Measurements from ENCODE around the gene FXYD4. TPM values are rescaled to one million over a fixed set of nuclear protein-coding genes. Genes with fewer than 3 reads are reported as not detected.
"Not testable (repeated sequence)": the region's sequence is repeated elsewhere in the genome, so short reads cannot be mapped to it uniquely, and the experiment has no call there.

FXYD4 gene, protein sequence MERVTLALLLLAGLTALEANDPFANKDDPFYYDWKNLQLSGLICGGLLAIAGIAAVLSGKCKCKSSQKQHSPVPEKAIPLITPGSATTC
- total RNA-seq = not detected in 2 replicates

DNA sequence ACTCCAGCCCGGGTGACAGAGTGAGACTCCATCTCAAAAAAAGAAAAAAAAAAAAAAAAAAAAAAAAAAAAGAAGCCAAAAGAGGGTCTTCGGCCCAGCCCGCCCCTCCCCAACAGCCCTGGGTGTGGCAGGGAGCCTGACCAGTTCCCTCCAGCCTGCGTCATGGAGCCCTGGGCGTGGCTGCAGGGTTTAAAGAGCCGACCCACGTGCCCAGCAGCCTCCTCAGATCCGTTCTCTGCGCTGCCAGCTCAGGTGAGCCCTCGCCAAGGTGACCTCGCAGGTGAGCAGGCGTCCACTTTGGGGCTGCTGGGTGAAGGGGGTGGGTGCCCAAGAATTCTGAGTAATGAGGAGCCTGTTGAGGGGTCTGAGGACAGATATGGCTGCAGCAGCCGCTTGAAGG lies at the start of gene FXYD4:
Gene FXYD4, plus strand, starts transcription at position 219 of the 400 bp plus-strand sequence. CDS start 2,111 bp downstream, outside the sequence.
- H3K9me3 Mint-ChIP-seq = no peaks in the 10 kb centered on the region
- intact Hi-C loops (cut with micrococcal nuclease) = no loop called here
- no peaks in the 10 kb centered on the region for H3K36me3 Mint-ChIP-seq (ENCODE audit: low read depth)
- no peak within 1 kb of the TSS for H3K27ac Mint-ChIP-seq
- H3K4me3 Mint-ChIP-seq = no peak within 1 kb of the TSS
- DNase-seq = no peak
- no peaks in the 10 kb centered on the region for H3K27me3 Mint-ChIP-seq
- no peaks in the 10 kb centered on the region for H3K4me1 Mint-ChIP-seq

DNA sequence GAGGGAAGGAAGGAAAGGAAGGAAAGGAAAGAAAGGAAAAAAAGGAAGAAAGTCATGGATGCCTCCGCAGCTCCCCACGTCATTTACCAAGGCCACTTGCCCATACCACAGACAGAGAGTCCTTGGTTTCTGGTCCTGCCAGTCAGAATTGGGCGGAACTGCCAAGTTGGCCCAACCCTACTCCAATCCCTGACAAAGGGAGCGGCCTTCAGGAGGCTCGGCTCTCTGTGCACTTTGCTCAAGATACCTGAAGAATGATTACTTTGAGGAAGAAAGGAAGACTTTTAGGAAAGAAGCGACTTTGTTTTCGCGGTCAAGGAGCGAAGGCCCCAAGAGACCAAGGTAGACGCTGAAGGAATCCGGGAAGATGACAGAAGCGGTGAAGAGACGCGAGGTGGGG lies 49.1 kb upstream of the FXYD4 start:
- no peak for DNase-seq
- Mint-ChIP-seq H3K27me3 (peaks cover 8% of the 10 kb centered on the region), H3K4me3 (peak overlapping the region; percentile 72), H3K27ac (peak overlapping the region; percentile 54), H3K4me1 (peaks cover 18% of the 10 kb centered on the region), H3K9me3 (no peaks in the 10 kb centered on the region), H3K36me3 (ENCODE audit: low read depth) (no peaks in the 10 kb centered on the region)
- intact Hi-C loops (cut with micrococcal nuclease) = no loop called here

DNA sequence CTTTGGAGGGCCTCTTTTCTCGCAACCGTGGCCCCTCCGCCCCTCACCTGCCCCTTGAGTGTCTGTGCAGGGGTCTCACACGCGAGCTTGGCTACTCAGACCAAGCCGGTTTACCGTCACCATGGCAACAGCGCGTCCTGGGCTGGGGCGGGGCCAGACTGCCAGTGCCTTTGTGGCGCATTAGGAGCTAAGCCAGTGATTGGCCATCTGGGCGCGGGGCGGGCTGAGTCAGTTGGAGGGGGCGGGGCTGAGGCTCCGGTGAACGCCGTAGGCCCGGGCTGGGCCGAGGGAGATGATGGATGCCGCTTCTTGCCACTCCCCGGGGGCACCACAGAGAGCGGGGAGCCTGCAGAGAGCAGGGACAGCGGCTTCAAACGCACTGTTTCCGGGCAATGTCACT lies 48.7 kb upstream of the FXYD4 start:
- peak overlapping the region; percentile 72 for H3K4me3 Mint-ChIP-seq
- H3K36me3 Mint-ChIP-seq (ENCODE audit: low read depth) = no peaks in the 10 kb centered on the region
- peaks cover 20% of the 10 kb centered on the region for H3K4me1 Mint-ChIP-seq
- no peaks in the 10 kb centered on the region for H3K9me3 Mint-ChIP-seq
- DNase-seq = peak; percentile 96
- H3K27ac Mint-ChIP-seq = no peak overlapping the region
- intact Hi-C loops (cut with micrococcal nuclease) = no loop called here
- H3K27me3 Mint-ChIP-seq = peaks cover 8% of the 10 kb centered on the region

DNA sequence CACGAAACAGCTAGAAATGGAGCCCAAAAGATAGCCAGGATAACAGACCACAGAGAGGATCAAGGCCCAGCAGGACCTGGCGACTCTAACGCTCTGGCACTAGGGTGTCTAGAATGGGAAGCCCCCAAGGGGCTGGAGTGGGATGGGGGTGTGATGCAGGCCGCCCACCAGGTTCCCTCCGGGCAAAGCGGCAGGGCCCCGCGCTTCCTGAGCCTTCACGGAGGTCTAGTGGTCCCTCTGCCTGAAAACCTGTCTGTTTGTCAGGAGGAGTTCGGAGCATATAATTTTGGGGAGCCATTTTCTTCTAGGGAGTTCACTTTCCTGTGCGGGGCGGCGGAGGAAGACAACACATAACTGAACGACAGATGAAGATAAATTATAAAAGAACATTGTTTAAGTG lies 48.2 kb upstream of the FXYD4 start:
- Mint-ChIP-seq H3K36me3 (ENCODE audit: low read depth) (no peaks in the 10 kb centered on the region), H3K4me1 (peaks cover 20% of the 10 kb centered on the region), H3K27ac (no peak overlapping the region), H3K4me3 (peak overlapping the region; percentile 72), H3K9me3 (no peaks in the 10 kb centered on the region), H3K27me3 (peaks cover 10% of the 10 kb centered on the region)
- no peak for DNase-seq
- intact Hi-C loops (cut with micrococcal nuclease) = no loop called here

DNA sequence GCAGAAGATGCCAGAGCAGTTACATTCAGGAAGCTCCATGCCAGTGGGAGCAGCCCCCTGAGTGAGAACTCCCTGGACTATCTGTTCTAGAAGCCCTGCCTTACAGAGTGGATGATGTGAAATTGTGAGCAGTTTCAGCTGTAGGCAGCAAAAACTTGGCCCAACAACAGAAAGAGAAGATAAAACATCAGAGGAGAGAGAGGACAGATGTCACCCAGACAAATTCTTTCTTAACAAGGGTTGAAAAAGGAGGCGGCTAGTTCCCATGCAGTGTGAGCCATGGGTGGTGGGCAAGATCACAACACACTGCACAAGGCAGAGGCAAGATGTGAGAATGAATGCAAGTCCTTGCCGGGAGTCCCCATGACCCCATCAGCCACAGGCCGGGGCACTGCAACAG lies 46.6 kb upstream of the FXYD4 start:
- Mint-ChIP-seq H3K9me3 (no peaks in the 10 kb centered on the region), H3K4me3 (no peak overlapping the region), H3K27me3 (peaks cover 9% of the 10 kb centered on the region), H3K4me1 (peaks cover 17% of the 10 kb centered on the region), H3K36me3 (ENCODE audit: low read depth) (no peaks in the 10 kb centered on the region), H3K27ac (no peak overlapping the region)
- DNase-seq = no peak
- intact Hi-C loops (cut with micrococcal nuclease) = no loop called here

DNA sequence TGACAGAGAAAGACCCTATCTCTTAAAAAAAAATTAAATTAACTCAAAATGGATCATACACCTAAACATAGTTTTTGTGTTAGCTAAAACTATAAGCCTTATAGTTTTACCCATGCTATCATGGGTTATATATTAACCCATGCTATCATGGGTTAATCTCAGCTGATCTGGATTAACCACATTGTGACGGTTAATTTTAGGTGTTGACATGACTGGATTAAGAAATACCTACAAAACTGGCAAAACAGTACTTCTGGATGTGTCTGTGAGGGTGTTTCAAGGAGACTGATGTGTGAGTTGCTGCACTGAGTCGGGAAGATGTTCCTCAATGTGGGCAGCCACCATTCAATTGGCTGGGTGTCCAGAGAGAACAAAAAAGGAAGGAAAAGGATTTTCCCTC lies 44.3 kb upstream of the FXYD4 start:
- Mint-ChIP-seq H3K27ac (no peak overlapping the region), H3K9me3 (no peaks in the 10 kb centered on the region), H3K4me3 (no peak overlapping the region), H3K27me3 (peaks cover 7% of the 10 kb centered on the region), H3K36me3 (ENCODE audit: low read depth) (no peaks in the 10 kb centered on the region), H3K4me1 (peaks cover 25% of the 10 kb centered on the region)
- DNase-seq = no peak
- intact Hi-C loops (cut with micrococcal nuclease) = no loop called here

DNA sequence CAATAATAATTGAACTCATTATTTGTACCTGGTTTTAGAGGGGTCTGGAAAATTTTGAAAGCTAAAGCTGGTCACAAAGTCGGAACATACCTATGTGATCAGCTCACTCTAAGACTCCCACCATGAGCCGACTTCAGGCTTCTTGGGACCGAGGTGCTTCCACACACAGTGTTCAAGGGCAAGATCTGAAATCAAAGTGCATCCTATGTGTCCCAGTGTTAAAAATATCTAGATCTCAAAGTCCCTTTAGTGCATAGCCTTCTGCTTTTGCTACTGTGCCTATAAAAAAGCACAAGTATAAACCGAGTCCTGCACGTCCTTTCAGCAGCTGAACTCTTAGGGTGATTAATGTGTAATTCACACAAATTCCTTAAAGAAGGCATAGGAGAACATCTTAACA lies 43.5 kb upstream of the FXYD4 start:
- Mint-ChIP-seq H3K27ac (no peak overlapping the region), H3K27me3 (peaks cover 4% of the 10 kb centered on the region), H3K4me3 (no peak overlapping the region)

DNA sequence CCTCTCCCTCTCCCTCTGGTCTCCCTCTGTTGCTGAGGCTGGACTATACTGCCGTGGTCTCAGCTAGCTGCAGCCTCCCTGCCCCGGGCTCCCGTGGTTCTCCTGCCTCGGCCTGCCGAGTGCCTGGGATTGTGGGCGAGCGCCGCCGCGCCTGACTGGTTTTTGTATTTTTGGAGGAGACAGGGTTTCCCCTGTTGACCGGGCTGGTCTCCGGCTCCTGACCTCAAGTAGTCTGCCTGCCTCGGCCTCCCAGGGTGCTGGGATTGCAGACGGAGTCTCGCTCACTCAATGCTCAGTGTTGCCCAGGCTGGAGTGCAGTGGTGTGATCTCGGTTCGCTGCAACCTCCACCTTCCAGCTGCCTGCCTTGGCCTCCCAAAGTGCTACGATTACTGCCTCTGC lies 42.6 kb upstream of the FXYD4 start:
- intact Hi-C loops (cut with micrococcal nuclease); DNase-seq; H3K9me3 Mint-ChIP-seq; H3K27ac Mint-ChIP-seq; H3K27me3 Mint-ChIP-seq; H3K36me3 Mint-ChIP-seq (ENCODE audit: low read depth); H3K4me3 Mint-ChIP-seq: not testable (repeated sequence)
- H3K4me1 Mint-ChIP-seq = peaks cover 24% of the 10 kb centered on the region

More for the DNA sequence above, 43.5 kb upstream of the FXYD4 start:
- no peak for DNase-seq
- no peaks in the 10 kb centered on the region for H3K36me3 Mint-ChIP-seq (ENCODE audit: low read depth)
- H3K9me3 Mint-ChIP-seq = no peaks in the 10 kb centered on the region
- intact Hi-C loops (cut with micrococcal nuclease) = no loop called here
- H3K4me1 Mint-ChIP-seq = peaks cover 24% of the 10 kb centered on the region

DNA sequence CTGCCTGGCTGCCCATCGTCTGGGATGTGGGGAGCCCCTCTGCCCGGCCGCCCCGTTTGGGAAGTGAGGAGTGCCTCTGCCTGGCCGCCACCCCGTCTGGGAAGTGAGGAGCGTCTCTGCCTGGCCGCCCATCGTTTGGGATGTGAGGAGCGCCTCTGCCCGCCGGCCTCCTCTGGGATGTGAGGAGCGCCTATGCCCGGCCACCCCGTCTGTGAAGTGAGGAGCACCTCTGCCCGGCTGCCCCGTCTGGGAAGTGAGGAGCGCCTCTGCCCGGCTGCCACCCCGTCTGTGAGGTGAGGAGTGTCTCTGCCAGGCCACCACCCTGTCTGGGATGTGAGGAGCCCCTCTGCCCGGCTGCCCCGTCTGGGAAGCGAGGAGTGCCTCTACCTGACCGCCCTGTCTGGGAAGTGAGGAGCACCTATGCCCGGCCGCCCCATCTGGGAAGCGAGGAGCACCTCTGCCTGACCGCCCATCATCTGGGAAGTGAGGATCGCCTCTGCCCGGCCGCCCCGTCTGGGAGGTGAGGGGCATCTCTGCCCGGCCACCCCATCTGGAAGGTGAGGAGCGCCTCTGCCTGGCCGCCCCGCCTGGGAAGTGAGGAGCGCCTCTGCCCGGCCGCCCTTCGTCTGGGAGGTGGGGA lies 42.1 kb upstream of the FXYD4 start:
- H3K9me3 Mint-ChIP-seq; H3K4me3 Mint-ChIP-seq; intact Hi-C loops (cut with micrococcal nuclease); H3K27me3 Mint-ChIP-seq; H3K27ac Mint-ChIP-seq; H3K36me3 Mint-ChIP-seq (ENCODE audit: low read depth); DNase-seq: not testable (repeated sequence)
- peaks cover 25% of the 10 kb centered on the region for H3K4me1 Mint-ChIP-seq

DNA sequence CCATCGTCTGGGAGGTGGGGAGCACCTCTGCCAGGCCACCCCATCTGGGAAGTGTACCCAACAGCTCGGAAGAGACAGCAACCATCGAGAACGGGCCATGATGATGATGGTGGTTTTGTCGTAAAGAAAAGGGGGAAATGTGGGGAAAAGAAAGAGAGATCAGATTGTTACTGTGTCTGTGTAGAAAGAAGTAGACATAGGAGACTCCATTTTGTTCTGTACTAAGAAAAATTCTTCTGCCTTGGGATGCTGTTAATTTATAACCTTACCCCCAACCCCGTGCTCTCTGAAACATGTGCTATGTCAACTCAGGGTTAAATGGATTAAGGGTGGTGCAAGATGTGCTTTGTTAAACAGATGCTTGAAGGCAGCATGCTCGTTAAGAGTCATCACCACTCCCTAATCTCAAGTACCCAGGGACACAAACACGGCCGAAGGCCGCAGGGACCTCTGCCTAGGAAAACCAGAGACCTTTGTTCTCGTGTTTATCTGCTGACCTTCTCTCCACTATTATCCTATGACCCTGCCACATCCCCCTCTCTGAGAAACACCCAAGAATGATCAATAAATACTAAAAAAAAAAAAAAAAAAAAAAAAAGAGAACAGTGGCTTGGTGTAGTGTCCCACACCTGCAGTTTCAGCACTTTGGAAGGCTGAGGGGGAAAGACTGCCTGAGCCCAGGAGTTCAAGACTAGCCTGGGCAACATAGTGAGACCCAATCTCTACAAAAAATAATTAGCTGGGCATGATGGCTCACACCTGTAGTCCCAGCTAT lies 41.2 kb upstream of the FXYD4 start:
- H3K9me3 Mint-ChIP-seq; intact Hi-C loops (cut with micrococcal nuclease); H3K27ac Mint-ChIP-seq; H3K4me3 Mint-ChIP-seq; H3K36me3 Mint-ChIP-seq (ENCODE audit: low read depth); DNase-seq; H3K27me3 Mint-ChIP-seq: not testable (repeated sequence)
- peaks cover 24% of the 10 kb centered on the region for H3K4me1 Mint-ChIP-seq

DNA sequence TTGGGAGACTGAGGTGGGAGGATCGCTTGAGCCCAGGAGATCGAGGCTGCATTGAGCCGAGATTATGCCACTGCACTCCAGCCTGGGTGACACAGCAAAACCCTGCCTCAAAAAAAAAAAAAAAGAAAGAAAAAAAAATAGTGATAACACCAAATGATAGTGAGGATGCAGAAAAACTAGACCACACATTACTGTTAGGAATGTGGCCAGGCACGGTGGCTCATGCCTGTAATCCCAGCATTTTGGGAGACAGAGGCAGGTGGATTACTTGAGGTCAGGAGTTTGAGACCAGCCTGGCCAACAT lies 40.7 kb upstream of the FXYD4 start:
- H3K4me3 Mint-ChIP-seq; H3K27ac Mint-ChIP-seq; H3K9me3 Mint-ChIP-seq; H3K36me3 Mint-ChIP-seq (ENCODE audit: low read depth); intact Hi-C loops (cut with micrococcal nuclease); DNase-seq; H3K27me3 Mint-ChIP-seq: not testable (repeated sequence)
- peaks cover 22% of the 10 kb centered on the region for H3K4me1 Mint-ChIP-seq

DNA sequence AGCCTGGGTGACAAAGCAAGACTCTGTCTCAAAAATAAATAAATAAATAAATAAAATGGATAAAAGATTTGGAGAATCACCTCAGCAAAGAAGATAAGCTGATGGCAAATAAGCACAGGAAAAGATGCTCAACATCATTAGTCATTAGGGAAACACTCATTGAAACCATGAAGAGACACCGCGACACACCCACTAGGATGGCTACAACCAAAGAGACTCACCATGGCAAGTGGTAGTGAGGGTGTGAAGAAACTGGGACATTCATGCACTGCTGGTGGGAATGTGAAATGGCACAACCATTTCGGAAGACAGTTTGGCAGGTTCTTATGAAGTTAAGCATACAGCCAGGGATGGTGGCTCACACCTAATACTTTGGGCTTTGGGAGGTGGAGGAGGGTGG lies 37.8 kb upstream of the FXYD4 start:
- Mint-ChIP-seq H3K4me1 (peaks cover 28% of the 10 kb centered on the region), H3K4me3 (no peak overlapping the region), H3K9me3 (no peaks in the 10 kb centered on the region), H3K27ac (no peak overlapping the region), H3K27me3 (peaks cover 4% of the 10 kb centered on the region), H3K36me3 (ENCODE audit: low read depth) (no peaks in the 10 kb centered on the region)
- no peak for DNase-seq
- intact Hi-C loops (cut with micrococcal nuclease) = no loop called here

DNA sequence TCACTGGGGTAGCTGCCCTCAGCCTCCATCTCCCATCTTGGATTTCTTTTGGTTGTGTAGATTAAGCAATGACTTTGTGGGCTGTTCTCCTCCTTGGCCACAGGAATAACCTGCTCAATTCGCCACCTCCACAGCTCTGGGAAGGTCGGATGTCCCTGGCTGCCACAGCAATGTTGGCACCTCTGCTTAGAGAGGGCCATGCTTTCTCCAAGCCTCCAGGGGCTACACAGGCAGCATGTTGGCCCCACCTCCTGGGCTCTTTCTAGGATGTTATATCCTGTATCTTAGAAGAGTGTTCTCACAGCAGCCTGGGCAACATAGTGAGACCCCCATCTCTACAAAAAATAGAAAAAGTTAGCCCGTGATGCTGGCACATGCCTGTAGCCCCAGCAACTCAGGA lies 35.4 kb upstream of the FXYD4 start:
- H3K4me3 Mint-ChIP-seq = no peak overlapping the region
- peaks cover 38% of the 10 kb centered on the region for H3K4me1 Mint-ChIP-seq
- H3K27ac Mint-ChIP-seq = no peak overlapping the region

DNA sequence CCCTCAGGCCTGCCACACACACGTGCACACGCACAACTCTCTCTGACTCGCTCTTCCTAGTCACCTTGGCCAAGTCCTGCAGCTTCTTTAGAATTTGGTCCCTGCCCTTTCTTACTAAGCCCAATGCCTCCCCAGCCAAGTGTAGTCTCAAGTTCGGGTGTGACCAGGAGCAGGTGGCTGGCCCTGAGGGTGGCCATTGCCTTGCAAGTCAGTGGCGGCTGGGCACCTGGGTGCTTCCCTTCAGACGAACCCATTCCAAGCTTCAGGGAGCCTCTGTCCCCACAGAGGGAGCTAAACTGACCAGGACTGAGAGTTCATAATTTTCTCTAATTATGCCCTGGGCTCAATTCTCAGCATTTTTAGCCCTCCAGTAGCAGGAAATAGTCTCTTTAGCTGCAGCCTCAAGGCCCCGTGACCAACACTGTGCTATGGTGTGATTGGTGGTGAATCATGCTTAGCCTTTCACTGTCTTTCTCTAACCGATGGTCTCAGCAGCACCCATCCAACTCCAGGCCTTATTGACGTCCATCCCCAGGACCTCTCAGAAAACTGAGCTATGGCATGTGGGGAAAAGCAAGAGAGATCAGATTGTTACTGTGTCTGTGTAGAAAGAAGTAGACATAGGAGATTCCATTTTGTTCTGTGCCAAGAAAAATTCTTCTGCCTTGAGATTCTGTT lies 34.7 kb upstream of the FXYD4 start:
- H3K4me1 Mint-ChIP-seq = peaks cover 36% of the 10 kb centered on the region
- no peak overlapping the region for H3K4me3 Mint-ChIP-seq
- H3K36me3 Mint-ChIP-seq (ENCODE audit: low read depth) = no peaks in the 10 kb centered on the region
- H3K27ac Mint-ChIP-seq = no peak overlapping the region
- H3K9me3 Mint-ChIP-seq = no peaks in the 10 kb centered on the region
- peaks cover 15% of the 10 kb centered on the region for H3K27me3 Mint-ChIP-seq
- DNase-seq = no peak
- intact Hi-C loops (cut with micrococcal nuclease) = no loop called here

More for the DNA sequence above, 35.4 kb upstream of the FXYD4 start:
- Mint-ChIP-seq H3K36me3 (ENCODE audit: low read depth) (no peaks in the 10 kb centered on the region), H3K27me3 (peaks cover 15% of the 10 kb centered on the region), H3K9me3 (no peaks in the 10 kb centered on the region)
- intact Hi-C loops (cut with micrococcal nuclease) = no loop called here
- DNase-seq = no peak

Data from activated CD4-positive, alpha-beta T cell treated with anti-CD3 and anti-CD28 coated beads, Interleukin-2, amount 10 ng/mL, durations not matched to agents 24 days and 14 days (primary cell).